GM21381 (cell line): ENCODE data around the gene RNF40.
A peak's percentile ranks its signal among the peaks of the same experiment; 100 is the strongest.
"Not testable (repeated sequence)": the region's sequence is repeated elsewhere in the genome, so short reads cannot be mapped to it uniquely, and the experiment has no call there.

Source experiments
- ATAC-seq: cut with Tn5 transposase; IDR thresholded peaks from one replicate; pipeline ENCODE4 v1.9.1; 2021; ENCODE audit warnings: mild to moderate bottlenecking, moderate library complexity; ENCODE audit not compliant: unreplicated experiment

Gene RNF40

GRCh38 chr16:30813821-30814189 is 51.7 kb downstream of the RNF40 start:
- ATAC-seq = peak; percentile 17

- no peak for ATAC-seq
Observed at GRCh38 chr16:30816769-30817168, 54.6 kb downstream of the RNF40 start.

- ATAC-seq = no peak
Observed at GRCh38 chr16:30820952-30821421, 58.9 kb downstream of the RNF40 start.

- ATAC-seq = not testable (repeated sequence)
Observed at GRCh38 chr16:30821441-30821840, 59.3 kb downstream of the RNF40 start.

DNA sequence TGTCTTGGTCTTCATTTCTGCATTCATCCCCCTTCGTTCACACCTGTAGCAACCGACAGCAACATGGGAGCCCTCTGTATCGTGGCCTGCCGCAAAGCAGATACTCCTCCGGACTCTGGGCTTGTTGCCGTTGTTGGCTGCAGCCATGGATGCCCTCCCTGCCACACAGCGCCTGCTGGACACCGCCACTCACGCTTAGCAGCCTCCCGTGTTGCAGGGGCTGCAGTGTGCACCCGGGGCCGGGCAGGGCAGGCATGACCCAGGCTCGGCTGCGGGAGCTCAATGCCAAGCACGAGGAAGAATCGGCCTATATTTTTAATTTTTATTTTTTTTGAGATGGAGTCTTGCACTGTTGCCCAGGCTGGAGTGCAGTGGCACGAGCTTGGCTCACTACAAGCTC is 59.8 kb downstream of the RNF40 start:
- no peak for ATAC-seq
